Astrocyte (in vitro differentiated cells and primary cell): ENCODE results near the gene ASAP2. TPM values are rescaled to one million over a fixed set of nuclear protein-coding genes. Genes with fewer than 3 reads are reported as not detected.

ENCODE experiments used
- DNase-seq: peaks from one replicate; pipeline ENCODE4 v3.0.0-alpha.2; 2010; ENCODE audit warnings: low read depth
- FAIRE-seq: peaks from 2 replicates; lab custom pipeline; 2011; peaks lifted over from hg19 to GRCh38; lab: Jason Lieb, UNC
- H2AFZ ChIP-seq: 2 replicates; pipeline ENCODE4 v1.6.0; 2012; ENCODE audit warnings: low read depth, low read length, inconsistent platforms
- H3K27ac ChIP-seq: 2 replicates; pipeline ENCODE4 v1.5.1; 2011; ENCODE audit warnings: low read depth, low read length, inconsistent platforms
- H3K27me3 ChIP-seq: 2 replicates; pipeline ENCODE4 v1.6.0; 2011; ENCODE audit warnings: low read length, inconsistent platforms; ENCODE audit not compliant: insufficient read depth
- H3K36me3 ChIP-seq: 2 replicates; pipeline ENCODE4 v1.5.1; 2011; ENCODE audit warnings: low read length, inconsistent platforms; ENCODE audit not compliant: insufficient read depth
- H3K4me1 ChIP-seq: 2 replicates; pipeline ENCODE4 v1.5.1; 2011; ENCODE audit warnings: low read length, inconsistent platforms; ENCODE audit not compliant: insufficient read depth
- H3K4me2 ChIP-seq: 2 replicates; pipeline ENCODE4 v1.6.0; 2012; ENCODE audit warnings: low read length, inconsistent platforms
- H3K4me3 ChIP-seq: 2 replicates; pipeline ENCODE4 v1.5.1; 2011; ENCODE audit warnings: low read depth, mild to moderate bottlenecking, low read length, inconsistent platforms; ENCODE audit not compliant: insufficient read depth
- H3K79me2 ChIP-seq: 2 replicates; pipeline ENCODE4 v1.6.0; 2012; ENCODE audit warnings: mild to moderate bottlenecking, low read length, inconsistent platforms; ENCODE audit not compliant: insufficient read depth
- H3K9ac ChIP-seq: 2 replicates; pipeline ENCODE4 v1.6.0; 2012; ENCODE audit warnings: mild to moderate bottlenecking, low read length, inconsistent platforms
- H3K9me3 ChIP-seq: 2 replicates; pipeline ENCODE4 v1.5.1; 2012; ENCODE audit warnings: low read depth, mild to moderate bottlenecking, low read length, inconsistent platforms; ENCODE audit not compliant: insufficient read depth
- H4K20me1 ChIP-seq: 2 replicates; pipeline ENCODE4 v1.6.0; 2012; ENCODE audit warnings: low read length, inconsistent platforms; ENCODE audit not compliant: insufficient read depth
- H3K27ac Mint-ChIP-seq: one replicate; pipeline ENCODE4 v1.8.0; 2021; ENCODE audit warnings: mild to moderate bottlenecking, mixed read lengths; ENCODE audit not compliant: unreplicated experiment
- H3K27me3 Mint-ChIP-seq: one replicate; pipeline ENCODE4 v1.8.0; 2021; ENCODE audit warnings: low read depth, mixed read lengths; ENCODE audit not compliant: unreplicated experiment
- H3K36me3 Mint-ChIP-seq: one replicate; pipeline ENCODE4 v1.8.0; 2021; ENCODE audit warnings: low read depth, mixed read lengths; ENCODE audit not compliant: unreplicated experiment
- H3K4me1 Mint-ChIP-seq: one replicate; pipeline ENCODE4 v1.8.0; 2021; ENCODE audit warnings: low read depth, mixed read lengths; ENCODE audit not compliant: unreplicated experiment
- H3K4me3 Mint-ChIP-seq: one replicate; pipeline ENCODE4 v1.8.0; 2021; ENCODE audit warnings: mild to moderate bottlenecking, moderate library complexity, mixed read lengths; ENCODE audit not compliant: unreplicated experiment
- H3K9me3 Mint-ChIP-seq: one replicate; pipeline ENCODE4 v1.8.0; 2021; ENCODE audit warnings: mild to moderate bottlenecking, mixed read lengths; ENCODE audit not compliant: unreplicated experiment
- EZH2 ChIP-seq: IDR thresholded peaks from 2 replicates; pipeline ENCODE4 v1.6.1; 2012; ENCODE audit warnings: mild to moderate bottlenecking, low read length, inconsistent platforms; ENCODE audit not compliant: insufficient read depth
- total RNA-seq: library from RNA; stranded (reverse); gene quantifications from 2 replicates; pipeline ENCODE4 v1.2.1, GENCODE V29; 2021
- TF ChIP-seq, protein P1 (sequence below): IDR thresholded peaks from 2 replicates; pipeline ENCODE4 v1.5.1; 2011; ENCODE audit warnings: low read depth, mild to moderate bottlenecking, inconsistent platforms, low read length, moderate library complexity; ENCODE audit not compliant: insufficient read depth

The ASAP2 gene
- total RNA-seq, 1 donor from 2014 or later, result 62.6 TPM

DNA sequence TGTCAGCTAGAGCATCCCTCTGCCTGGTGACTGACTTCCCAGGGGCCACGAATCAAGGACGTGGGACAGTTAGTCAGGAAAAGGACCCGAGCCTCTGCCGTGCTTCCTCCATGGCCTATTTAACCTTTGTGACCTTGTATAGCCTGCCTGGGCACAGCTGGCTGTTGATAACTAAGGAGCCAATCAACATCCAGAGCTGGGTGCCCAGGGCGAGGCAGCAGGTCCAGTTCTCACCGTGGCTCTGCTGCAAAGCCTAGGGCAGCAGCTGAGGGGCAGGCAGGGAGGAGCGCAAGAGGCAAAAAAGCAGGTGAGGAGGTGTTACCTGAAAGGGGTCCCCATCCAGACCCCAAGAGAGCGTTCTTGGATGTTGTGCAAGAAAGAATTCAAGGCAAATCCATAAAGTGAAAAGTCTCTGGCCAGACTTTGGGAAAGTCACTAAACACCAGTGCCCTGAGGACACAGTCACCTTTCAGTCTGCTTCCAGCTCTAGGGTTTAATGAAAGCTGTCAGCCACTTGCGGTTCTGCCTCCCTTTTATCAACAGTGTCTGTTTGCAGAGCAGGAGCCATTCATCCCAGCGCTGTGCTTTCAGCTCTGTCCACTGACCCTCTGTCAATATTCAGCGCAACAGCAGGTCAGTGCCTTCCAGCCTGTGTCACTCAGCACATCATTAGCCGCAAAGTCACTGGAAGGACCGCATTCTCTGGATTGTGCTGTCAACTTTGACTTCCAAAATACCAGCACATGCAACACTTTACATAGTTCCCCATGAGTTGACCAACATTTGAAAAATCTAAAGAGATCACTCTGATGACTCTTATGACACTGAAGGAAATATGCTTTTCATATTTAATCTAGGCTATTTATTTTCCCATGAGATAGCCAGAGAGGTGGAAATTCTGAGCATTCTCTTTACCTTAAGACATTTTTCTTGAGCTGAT, 38.6 kb upstream of the ASAP2 start:
- H3K79me2 ChIP-seq, result no peaks in the 10 kb centered on the region
- Mint-ChIP-seq H3K4me3 (no peak overlapping the region), H3K9me3 (no peaks in the 10 kb centered on the region), H3K36me3 (no peaks in the 10 kb centered on the region), H3K27me3 (no peaks in the 10 kb centered on the region), H3K4me1 (peaks cover 22% of the 10 kb centered on the region), H3K27ac (no peak overlapping the region)
- no peaks in the 10 kb centered on the region for H4K20me1 ChIP-seq
- FAIRE-seq (no peak), DNase-seq (no peak)
- no peak overlapping the region for H3K4me3 ChIP-seq
- no peak overlapping the region for H3K27ac ChIP-seq
- H3K36me3 ChIP-seq, result no peaks in the 10 kb centered on the region
- H3K27me3 ChIP-seq, result no peaks in the 10 kb centered on the region
- H3K9me3 ChIP-seq, result no peaks in the 10 kb centered on the region
- peaks cover 12% of the 10 kb centered on the region for H3K4me1 ChIP-seq
- H3K4me2 ChIP-seq, result no peak overlapping the region
- no peak overlapping the region for H3K9ac ChIP-seq
- TF ChIP-seq EZH2, result no peak
- TF ChIP-seq, protein P1, sequence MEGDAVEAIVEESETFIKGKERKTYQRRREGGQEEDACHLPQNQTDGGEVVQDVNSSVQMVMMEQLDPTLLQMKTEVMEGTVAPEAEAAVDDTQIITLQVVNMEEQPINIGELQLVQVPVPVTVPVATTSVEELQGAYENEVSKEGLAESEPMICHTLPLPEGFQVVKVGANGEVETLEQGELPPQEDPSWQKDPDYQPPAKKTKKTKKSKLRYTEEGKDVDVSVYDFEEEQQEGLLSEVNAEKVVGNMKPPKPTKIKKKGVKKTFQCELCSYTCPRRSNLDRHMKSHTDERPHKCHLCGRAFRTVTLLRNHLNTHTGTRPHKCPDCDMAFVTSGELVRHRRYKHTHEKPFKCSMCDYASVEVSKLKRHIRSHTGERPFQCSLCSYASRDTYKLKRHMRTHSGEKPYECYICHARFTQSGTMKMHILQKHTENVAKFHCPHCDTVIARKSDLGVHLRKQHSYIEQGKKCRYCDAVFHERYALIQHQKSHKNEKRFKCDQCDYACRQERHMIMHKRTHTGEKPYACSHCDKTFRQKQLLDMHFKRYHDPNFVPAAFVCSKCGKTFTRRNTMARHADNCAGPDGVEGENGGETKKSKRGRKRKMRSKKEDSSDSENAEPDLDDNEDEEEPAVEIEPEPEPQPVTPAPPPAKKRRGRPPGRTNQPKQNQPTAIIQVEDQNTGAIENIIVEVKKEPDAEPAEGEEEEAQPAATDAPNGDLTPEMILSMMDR, result no peak
- no peak overlapping the region for H2AFZ ChIP-seq

DNA sequence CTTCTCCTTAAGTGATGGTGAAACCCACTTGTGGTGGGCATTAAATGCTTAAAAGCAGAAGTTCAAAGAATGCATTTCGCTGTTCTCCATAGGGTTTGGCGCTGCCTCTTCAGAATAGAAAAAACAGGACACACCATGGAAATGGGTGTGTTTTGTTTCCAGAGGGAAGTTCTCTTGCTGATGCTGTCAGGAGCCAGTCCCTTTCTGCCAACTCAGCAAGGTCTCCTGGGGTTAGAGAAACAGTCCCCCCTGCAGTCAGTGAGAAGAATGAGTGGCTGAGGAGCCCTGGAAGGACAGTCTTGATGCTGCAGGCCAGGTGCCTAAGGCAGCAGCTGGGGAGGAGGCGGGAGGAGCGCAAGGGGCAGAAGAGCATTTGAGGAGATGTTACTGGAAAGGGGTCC, 37.8 kb upstream of the ASAP2 start:
- DNase-seq (no peak), FAIRE-seq (no peak)
- no peaks in the 10 kb centered on the region for H3K9me3 ChIP-seq
- peaks cover 6% of the 10 kb centered on the region for H3K4me1 ChIP-seq
- no peak overlapping the region for H3K9ac ChIP-seq
- H3K4me3 ChIP-seq, result no peak overlapping the region
- H3K4me3 Mint-ChIP-seq, result no peak overlapping the region
- peaks cover 22% of the 10 kb centered on the region for H3K4me1 Mint-ChIP-seq
- H3K27ac ChIP-seq, result no peak overlapping the region
- no peak overlapping the region for H2AFZ ChIP-seq
- H3K4me2 ChIP-seq, result no peak overlapping the region
- no peak overlapping the region for H3K27ac Mint-ChIP-seq
- no peaks in the 10 kb centered on the region for H3K9me3 Mint-ChIP-seq
- H3K36me3 ChIP-seq, result no peaks in the 10 kb centered on the region
- H4K20me1 ChIP-seq, result no peaks in the 10 kb centered on the region
- H3K36me3 Mint-ChIP-seq, result no peaks in the 10 kb centered on the region
- no peaks in the 10 kb centered on the region for H3K27me3 Mint-ChIP-seq
- no peaks in the 10 kb centered on the region for H3K79me2 ChIP-seq
- H3K27me3 ChIP-seq, result no peaks in the 10 kb centered on the region
- TF ChIP-seq, protein P1, result no peak
